K562 (cell line): ENCODE measurements around the gene MVB12B. TPM values are rescaled to one million over a fixed set of nuclear protein-coding genes. Genes with fewer than 3 reads are reported as not detected.

Experiments
- ATAC-seq: fragments of 200-7000 bp; cut with Tn5 transposase; 3 replicates; pipeline ENCODE4 v1.9.1; 2020; ENCODE audit warnings: moderate library complexity
- BruUV-seq: library from RNA; stranded (reverse); fragments of 400-500 nt; replicated peaks from 2 replicates; lab custom pipeline; 2021; lab: Mats Ljungman, UMichigan
- CTCF ChIA-PET: fragments of 300-600 bp; formaldehyde crosslinking; extraction: SDS; loops from one replicate; lab custom pipeline; 2021; ENCODE audit warnings: low intra/inter-chr PET ratio; lab: Yijun Ruan, JAX
- POLR2A ChIA-PET: fragments of 300-600, 350-650 bp; sonication (Branson Sonifier 250); formaldehyde crosslinking; extraction: SDS; loops from one replicate; lab custom pipeline; 2021; ENCODE audit warnings: antibody characterized with exemption, inconsistent platforms; lab: Yijun Ruan, JAX
- DNase-seq, 4 experiments: peaks; one replicate each; pipeline versions ENCODE4 v3.0.0 to v3.0.0-alpha.2; 2011 to 2018; ENCODE audit warnings: low spot score in 3 of 4, mixed read lengths in 3 of 4; ENCODE audit errors: extremely low read depth in 1 of 4
- FAIRE-seq: peaks from 2 replicates; lab custom pipeline; 2011; peaks lifted over from hg19 to GRCh38; lab: Jason Lieb, UNC
- H2AFZ ChIP-seq: 2 replicates; pipeline ENCODE4 v1.6.0; 2011; ENCODE audit warnings: low read depth, low read length, control low read depth, inconsistent platforms
- H3K27ac ChIP-seq: fragments of 200-600 bp; 3 replicates; pipeline ENCODE4 v1.8.0; 2011; ENCODE audit warnings: low read depth, mild to moderate bottlenecking, control low read depth, inconsistent platforms, low read length, moderate library complexity, mixed read lengths; ENCODE audit errors: extremely low read depth
- H3K27me3 ChIP-seq, 2 experiments: fragments of 300-600 bp in 1 of 2; 2 replicates in 1 of 2; 3 replicates in 1 of 2; pipeline versions ENCODE4 v1.6.0 to v1.8.0; 2011; ENCODE audit warnings: inconsistent platforms in 2 of 2, low read length in 2 of 2, mild to moderate bottlenecking in 1 of 2, mixed read lengths in 1 of 2, moderate library complexity in 1 of 2; ENCODE audit not compliant: control insufficient read depth in 2 of 2, insufficient read depth in 2 of 2
- H3K36me3 ChIP-seq: fragments of 300-600 bp; 3 replicates; pipeline ENCODE4 v1.8.0; 2011; ENCODE audit warnings: mild to moderate bottlenecking, low read length, inconsistent platforms; ENCODE audit not compliant: control insufficient read depth, insufficient read depth
- H3K4me1 ChIP-seq, 2 experiments: fragments of 200-600 bp in 1 of 2; replicated peaks in 1 of 2; 2 replicates in 1 of 2; 3 replicates in 1 of 2; pipeline versions ENCODE4 v1.5.1 to v1.8.0; 2011; ENCODE audit warnings: inconsistent platforms in 2 of 2, low read length in 2 of 2, mild to moderate bottlenecking in 1 of 2, mixed read lengths in 1 of 2, moderate library complexity in 1 of 2; ENCODE audit not compliant: control insufficient read depth in 2 of 2, insufficient read depth in 2 of 2
- H3K4me2 ChIP-seq: 2 replicates; pipeline ENCODE4 v1.6.1; 2011; ENCODE audit warnings: low read length, control low read depth, inconsistent platforms, mixed read lengths; ENCODE audit not compliant: insufficient read depth
- H3K4me3 ChIP-seq: fragments of 200-600 bp; sonication (generic), shearing (Covaris generic); 2 replicates; pipeline ENCODE4 v1.5.1; 2016; ENCODE audit warnings: control low read depth, inconsistent platforms
- H3K79me2 ChIP-seq: fragments of 200-600 bp; 3 replicates; pipeline ENCODE4 v1.8.0; 2011; ENCODE audit warnings: low read length, inconsistent platforms; ENCODE audit not compliant: control insufficient read depth, insufficient read depth
- H3K9ac ChIP-seq, 2 experiments: 2 replicates each; pipeline versions ENCODE4 v1.6.0 to v1.6.1; 2011; ENCODE audit warnings: low read depth in 2 of 2, low read length in 2 of 2, control low read depth in 1 of 2, inconsistent platforms in 1 of 2, mild to moderate bottlenecking in 1 of 2, mixed read lengths in 1 of 2; ENCODE audit not compliant: insufficient read depth in 1 of 2
- H3K9me1 ChIP-seq: one replicate; pipeline ENCODE4 v1.6.0; 2011; ENCODE audit warnings: inconsistent platforms, mild to moderate bottlenecking, low read length, moderate library complexity; ENCODE audit not compliant: control insufficient read depth, insufficient read depth
- H3K9me3 ChIP-seq: replicated peaks from 2 replicates; pipeline ENCODE4 v1.5.1; 2011; ENCODE audit warnings: low read depth, low read length, inconsistent platforms; ENCODE audit not compliant: control insufficient read depth, insufficient read depth
- H4K20me1 ChIP-seq: replicated peaks from 2 replicates; pipeline ENCODE4 v1.6.1; 2011; ENCODE audit warnings: low read length, inconsistent platforms, mixed read lengths; ENCODE audit not compliant: control insufficient read depth, insufficient read depth
- BRD9 ChIP-seq: fragments of 450-650 bp; IDR thresholded peaks from 2 replicates; pipeline ENCODE4 v1.6.1; 2018; ENCODE audit warnings: low read depth; ENCODE audit not compliant: partially characterized antibody
- GATAD2B ChIP-seq: fragments of 450-650 bp; IDR thresholded peaks from 2 replicates; pipeline ENCODE4 v1.6.1; 2017; ENCODE audit warnings: mild to moderate bottlenecking, borderline replicate concordance
- HCFC1 ChIP-seq: IDR thresholded peaks from 2 replicates; pipeline ENCODE4 v1.6.1; 2012; ENCODE audit warnings: low read depth, low read length, improper control_type of control experiment
- ILF3 ChIP-seq: fragments of 450-650 bp; IDR thresholded peaks from 2 replicates; pipeline ENCODE4 v1.6.1; 2018; ENCODE audit warnings: antibody characterized with exemption, mild to moderate bottlenecking, moderate library complexity, borderline replicate concordance
- JUND ChIP-seq, 2 experiments: IDR thresholded peaks; 2 replicates in 1 of 2; 3 replicates in 1 of 2; pipeline ENCODE4 v1.6.1; 2011; ENCODE audit warnings: borderline replicate concordance in 2 of 2, low read depth in 2 of 2, low read length in 2 of 2, improper control_type of control experiment in 1 of 2, missing biosample characterization in 1 of 2, missing genetic modification characterization in 1 of 2, missing genetic modification reagents in 1 of 2
- RBM34 ChIP-seq: fragments of 200-400 bp; formaldehyde crosslinking; IDR thresholded peaks from 2 replicates; pipeline ENCODE4 v1.6.1; 2018; ENCODE audit warnings: low read length, borderline replicate concordance; ENCODE audit not compliant: insufficient read depth
- TAF7 ChIP-seq: fragments of 450-650 bp; IDR thresholded peaks from 2 replicates; pipeline ENCODE4 v1.6.1; 2016; ENCODE audit warnings: missing genetic modification characterization, missing compliant biosample characterization
- ZNF282 ChIP-seq: sonication (generic); formaldehyde crosslinking; IDR thresholded peaks from 2 replicates; pipeline ENCODE4 v1.8.1; 2023; ENCODE audit warnings: missing genetic modification reagents
- ZNF408 ChIP-seq: fragments of 250-450 bp; sonication (Bioruptor Pico); IDR thresholded peaks from 2 replicates; pipeline ENCODE4 v1.4.0; 2020; ENCODE audit warnings: low read depth, mild to moderate bottlenecking, moderate library complexity
- ZNF41 ChIP-seq: fragments of 250-450 bp; sonication (Bioruptor Pico); conservative IDR thresholded peaks from 2 replicates; pipeline ENCODE4 v1.4.0; 2020; ENCODE audit warnings: mild to moderate bottlenecking
- ZNF766 ChIP-seq: fragments of 200-800 bp; sonication (Bioruptor generic); conservative IDR thresholded peaks from 2 replicates; pipeline ENCODE4 v1.6.1; 2016; ENCODE audit warnings: missing genetic modification characterization, missing compliant biosample characterization
- WGBS: fragments of 100-300 bp; shearing (Covaris generic); methylation state at CpG from one replicate; pipeline ENCODE4 v1.1.6; 2016; ENCODE audit warnings: low coverage, mixed read lengths; ENCODE audit not compliant: insufficient coverage; ENCODE audit errors: missing lambda C conversion rate; 5-methylcytosine and 5-hydroxymethylcytosine counted together
- in situ Hi-C: fragments of 300-500 bp; cut with MboI; formaldehyde crosslinking; loops from 4 replicates; pipeline ENCODE4 v1.15.0; 2018; ENCODE audit warnings: inconsistent platforms, mixed read lengths
- intact Hi-C: fragments of 100-400 bp; cut with micrococcal nuclease; formaldehyde crosslinking; loops from 2 replicates; pipeline ENCODE4 v1.14.2; 2022
- polyA plus RNA-seq, 8 experiments: library from polyadenylated mRNA; depleted of rRNA in 4 of 8; stranded (reverse) in 5 of 8; unstranded in 3 of 8; fragments of >200 nt; fragmentation: Nextera tagmentation in 2 of 8; fragmentation: Illumina TruSeq in 1 of 8; extraction: Ambion mirVana in 2 of 8; extraction: Trizol in 1 of 8; gene quantifications; 2 replicates each; pipeline versions ENCODE4 v1.2.1 to v1.2.3, GENCODE V29; 2011 to 2014; ENCODE audit warnings: inconsistent platforms in 1 of 8, missing spikeins in 1 of 8
- total RNA-seq, 7 experiments: library from RNA; depleted of rRNA in 6 of 7; stranded (reverse); fragments of >200 nt in 6 of 7; fragmentation: Illumina TruSeq in 2 of 7; extraction: Trizol in 2 of 7; gene quantifications; 2 replicates each; pipeline versions ENCODE4 v1.2.1 to v1.2.3, GENCODE V29; 2011 to 2021; ENCODE audit warnings: low replicate concordance in 1 of 7
- TF ChIP-seq, protein P1 (sequence below): fragments of 250-450 bp; sonication (Bioruptor Pico); IDR thresholded peaks from 2 replicates; pipeline ENCODE4 v1.5.0; 2021; ENCODE audit warnings: mild to moderate bottlenecking, moderate library complexity
- TF ChIP-seq, protein P2 (sequence below): fragments of 250-450 bp; sonication (Bioruptor Pico); IDR thresholded peaks from 2 replicates; pipeline ENCODE4 v1.5.0; 2022; ENCODE audit warnings: mild to moderate bottlenecking

The MVB12B gene
- total and polyA plus RNA-seq, 9 of the 15 experiments (the other 6 are each of a cell fraction or from before 2014, with no cell fraction given) = not detected

GRCh38 chr9:126439402-126439765 lies 112.8 kb downstream of the MVB12B start:
- FAIRE-seq (no peak), DNase-seq (no peak)
- Histone ChIP-seq H3K9me3 (no peaks in the 10 kb centered on the region), H3K27ac (no peak overlapping the region)
- TF ChIP-seq ZNF408 (CRISPR knock-in tag) = no peak
- no peak for TF ChIP-seq ZNF766 (CRISPR knock-in tag)
- TF ChIP-seq GATAD2B = no peak
- TF ChIP-seq, protein P1, sequence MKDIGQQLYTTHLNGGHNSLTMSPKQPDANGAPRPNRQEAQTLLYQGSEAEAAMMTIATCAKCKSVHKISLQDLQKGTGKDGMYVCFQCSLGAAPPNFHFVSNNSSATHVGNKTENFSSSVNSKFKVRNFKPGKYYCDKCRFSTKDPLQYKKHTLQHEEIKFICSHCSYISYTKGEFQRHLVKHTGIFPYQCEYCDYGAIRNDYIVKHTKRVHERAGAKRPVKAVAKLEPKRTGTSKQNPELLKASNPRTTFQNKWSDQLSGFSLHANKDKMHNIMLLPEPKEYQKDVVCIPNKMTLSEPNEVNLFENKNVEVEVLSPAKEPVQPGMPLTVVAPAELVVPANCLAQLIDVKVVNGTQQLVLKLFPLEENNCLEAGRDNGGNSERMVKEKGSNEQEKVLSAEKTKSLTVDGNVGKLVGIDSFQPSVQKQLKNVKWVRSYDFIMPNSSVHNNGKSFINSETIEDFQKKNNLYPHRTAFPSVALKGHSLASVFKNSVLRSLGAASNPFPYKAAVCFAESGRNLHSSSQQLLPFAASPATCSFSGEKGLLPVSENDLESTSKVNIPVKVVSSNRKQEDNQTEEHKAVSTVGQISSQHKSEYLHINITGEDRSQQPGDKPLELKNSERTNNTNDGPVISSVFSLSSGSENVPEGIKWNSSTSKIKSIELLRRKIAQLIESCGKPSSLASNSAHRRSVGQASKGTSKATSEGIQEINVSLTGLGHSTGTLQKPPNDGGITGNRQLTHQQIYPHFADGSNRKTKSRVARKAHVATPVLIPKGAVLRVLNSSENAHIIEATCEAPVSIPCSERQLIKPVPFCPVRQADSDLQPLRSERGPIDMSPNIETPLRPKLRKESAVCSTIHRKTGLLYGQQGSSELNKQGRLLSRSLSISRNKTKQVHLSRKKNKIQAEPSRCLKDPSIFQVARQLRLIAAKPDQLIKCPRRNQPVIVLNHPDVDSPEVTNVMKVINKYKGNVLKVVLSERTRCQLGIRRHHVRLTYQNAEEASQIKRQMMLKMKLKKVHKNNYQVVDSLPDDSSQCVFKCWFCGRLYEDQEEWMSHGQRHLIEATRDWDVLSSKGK = no peak
- no peak for TF ChIP-seq ZNF41
- no peak for TF ChIP-seq BRD9
- TF ChIP-seq TAF7 = no peak
- no peak for TF ChIP-seq RBM34
- no peak for TF ChIP-seq HCFC1
- TF ChIP-seq ZNF282 (CRISPR knock-in tag) = no peak
- no peak for TF ChIP-seq ILF3
- TF ChIP-seq, protein P2, sequence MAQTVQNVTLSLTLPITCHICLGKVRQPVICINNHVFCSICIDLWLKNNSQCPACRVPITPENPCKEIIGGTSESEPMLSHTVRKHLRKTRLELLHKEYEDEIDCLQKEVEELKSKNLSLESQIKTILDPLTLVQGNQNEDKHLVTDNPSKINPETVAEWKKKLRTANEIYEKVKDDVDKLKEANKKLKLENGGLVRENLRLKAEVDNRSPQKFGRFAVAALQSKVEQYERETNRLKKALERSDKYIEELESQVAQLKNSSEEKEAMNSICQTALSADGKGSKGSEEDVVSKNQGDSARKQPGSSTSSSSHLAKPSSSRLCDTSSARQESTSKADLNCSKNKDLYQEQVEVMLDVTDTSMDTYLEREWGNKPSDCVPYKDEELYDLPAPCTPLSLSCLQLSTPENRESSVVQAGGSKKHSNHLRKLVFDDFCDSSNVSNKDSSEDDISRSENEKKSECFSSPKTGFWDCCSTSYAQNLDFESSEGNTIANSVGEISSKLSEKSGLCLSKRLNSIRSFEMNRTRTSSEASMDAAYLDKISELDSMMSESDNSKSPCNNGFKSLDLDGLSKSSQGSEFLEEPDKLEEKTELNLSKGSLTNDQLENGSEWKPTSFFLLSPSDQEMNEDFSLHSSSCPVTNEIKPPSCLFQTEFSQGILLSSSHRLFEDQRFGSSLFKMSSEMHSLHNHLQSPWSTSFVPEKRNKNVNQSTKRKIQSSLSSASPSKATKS (CRISPR knock-in tag) = no peak
- TF ChIP-seq JUND (IDR thresholded peaks at IDR 0.05; ENCODE audit: borderline replicate concordance, low read depth, low read length) = no peak
- no peak for TF ChIP-seq JUND (tag; IDR thresholded peaks at IDR 0.05; ENCODE audit: borderline replicate concordance, low read depth, low read length)
- TF ChIP-seq, all 486 proteins: peak for 0
- H3K27me3 ChIP-seq = peaks cover 12 to 30% of the 10 kb centered on the region in 2 experiments; a peak in 3 of 5 replicates
- H3K9me1 ChIP-seq = no peaks in the 10 kb centered on the region
- ChIA-PET POLR2A (no interaction called here), CTCF (no interaction called here)
- intact Hi-C loops = loop anchor here (10.0 kb wide), 1 partner anchor 55 kb away; no protein-coding TSS in a partner anchor
- no peak for ATAC-seq
- no peaks in the 10 kb centered on the region for H3K36me3 ChIP-seq
- no peak overlapping the region for H3K4me2 ChIP-seq
- H4K20me1 ChIP-seq = no peaks in the 10 kb centered on the region
- H3K79me2 ChIP-seq = no peaks in the 10 kb centered on the region
- no peak overlapping the region for H3K4me3 ChIP-seq
- H2AFZ ChIP-seq = no peak overlapping the region
- 13% methylated on average over 5 of the region's 5 CpGs for WGBS
- no peak overlapping the region for H3K9ac ChIP-seq
- in situ Hi-C loops = no loop called here
- no TSS peak for BruUV-seq
- H3K4me1 ChIP-seq = no peaks in the 10 kb centered on the region
